Measurements from ENCODE around the gene HYLS1. TPM values are rescaled to one million over a fixed set of nuclear protein-coding genes. Genes with fewer than 3 reads are reported as not detected.
"Not testable (repeated sequence)": the region's sequence is repeated elsewhere in the genome, so short reads cannot be mapped to it uniquely, and the experiment has no call there.

Gene HYLS1
- total and polyA plus RNA-seq, 2 experiments from 2014 or later = 14.6 to 25.7 TPM

GRCh38 chr11:125846188-125846587 lies 41.3 kb upstream of the HYLS1 start:
- no peaks in the 10 kb centered on the region for H3K9me2 ChIP-seq (ENCODE audit: insufficient read depth)
- H3K79me2 ChIP-seq (replicated peaks; ENCODE audit: insufficient read depth) = no peaks in the 10 kb centered on the region
- DNase-seq (ENCODE audit: low spot score) = no peak
- H3K9me3 Mint-ChIP-seq = peaks cover 29% of the 10 kb centered on the region
- no peak overlapping the region for H3K27ac Mint-ChIP-seq
- no peaks in the 10 kb centered on the region for H3F3A ChIP-seq (replicated peaks; ENCODE audit: low read depth)
- H3K4me3 Mint-ChIP-seq = no peak overlapping the region
- peaks cover 4% of the 10 kb centered on the region; the same call in 1 of the 2 replicates for H3K36me3 ChIP-seq (ENCODE audit: insufficient read depth)
- H2AFZ ChIP-seq = no peak overlapping the region
- no peak overlapping the region for H3K4me3 ChIP-seq
- no peaks in the 10 kb centered on the region for H3K27me3 Mint-ChIP-seq (ENCODE audit: insufficient read depth, low read depth, poor library complexity)
- TF ChIP-seq CTCF (conservative IDR thresholded peaks at IDR 0.05; ENCODE audit: low read depth in 2 of 2) (no peak), CREB1 (CRISPR knock-in tag; IDR thresholded peaks at IDR 0.05; ENCODE audit: low read depth) (no peak), POLR2AphosphoS5 (IDR thresholded peaks at IDR 0.05; ENCODE audit: low read depth) (no peak)
- no peaks in the 10 kb centered on the region for H4K20me1 ChIP-seq (replicated peaks; ENCODE audit: insufficient read depth)
- ATAC-seq = no peak
- peaks cover 9% of the 10 kb centered on the region for H3K36me3 Mint-ChIP-seq (ENCODE audit: low read depth)
- H3K4me1 ChIP-seq (ENCODE audit: insufficient read depth) = peaks cover 5% of the 10 kb centered on the region; the same call in 1 of the 2 replicates
- no peak overlapping the region for H3K4me2 ChIP-seq
- peaks cover 11% of the 10 kb centered on the region; the same call in 2 of the 3 replicates for H3K4me1 Mint-ChIP-seq
- H3K27me3 ChIP-seq (ENCODE audit: insufficient read depth) = no peaks in the 10 kb centered on the region
- H3K27ac ChIP-seq (ENCODE audit: low read depth) = no peak overlapping the region

DNA sequence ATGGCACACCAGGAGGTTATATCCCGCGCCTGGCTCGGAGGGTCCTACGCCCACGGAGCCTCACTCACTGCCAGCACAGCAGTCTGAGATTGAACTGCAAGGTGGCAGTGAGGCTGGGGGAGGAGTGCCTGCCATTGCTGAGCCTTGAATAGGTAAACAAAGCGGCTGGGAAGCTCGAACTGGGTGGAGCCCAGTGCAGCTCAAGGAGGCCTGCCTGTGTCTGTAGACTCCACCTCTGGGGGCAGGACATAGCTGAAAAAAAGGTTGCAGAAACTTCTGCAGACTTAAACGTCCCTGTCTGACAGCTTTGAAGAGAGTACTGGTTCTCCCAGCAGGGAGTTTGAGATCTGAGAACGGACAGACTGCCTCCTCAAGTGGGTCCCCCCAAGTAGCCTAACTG lies 29.8 kb upstream of the HYLS1 start:
- not testable (repeated sequence) for H3F3A ChIP-seq (replicated peaks; ENCODE audit: low read depth); H3K9me2 ChIP-seq (ENCODE audit: insufficient read depth); H3K27me3 Mint-ChIP-seq (ENCODE audit: insufficient read depth, low read depth, poor library complexity); H3K27ac ChIP-seq (ENCODE audit: low read depth); H3K4me2 ChIP-seq; ATAC-seq; H3K27ac Mint-ChIP-seq; H3K36me3 ChIP-seq (ENCODE audit: insufficient read depth); H3K4me1 Mint-ChIP-seq; H3K4me3 ChIP-seq; H3K4me1 ChIP-seq (ENCODE audit: insufficient read depth); H2AFZ ChIP-seq; DNase-seq (ENCODE audit: low spot score); H3K27me3 ChIP-seq (ENCODE audit: insufficient read depth); H4K20me1 ChIP-seq (replicated peaks; ENCODE audit: insufficient read depth); H3K4me3 Mint-ChIP-seq; H3K79me2 ChIP-seq (replicated peaks; ENCODE audit: insufficient read depth)
- Mint-ChIP-seq H3K9me3 (peaks cover 71% of the 10 kb centered on the region), H3K36me3 (ENCODE audit: low read depth) (peaks cover 21% of the 10 kb centered on the region)

GRCh38 chr11:125862786-125863185 lies 24.7 kb upstream of the HYLS1 start:
- Mint-ChIP-seq H3K36me3 (ENCODE audit: low read depth) (peaks cover 17% of the 10 kb centered on the region; the same call in 2 of the 3 replicates), H3K9me3 (peaks cover 59% of the 10 kb centered on the region)
- not testable (repeated sequence) for ATAC-seq; H3K79me2 ChIP-seq (replicated peaks; ENCODE audit: insufficient read depth); H3K27me3 ChIP-seq (ENCODE audit: insufficient read depth); DNase-seq (ENCODE audit: low spot score); H3K27ac ChIP-seq (ENCODE audit: low read depth); H3K9me2 ChIP-seq (ENCODE audit: insufficient read depth); H3F3A ChIP-seq (replicated peaks; ENCODE audit: low read depth); H3K4me3 Mint-ChIP-seq; H3K27me3 Mint-ChIP-seq (ENCODE audit: insufficient read depth, low read depth, poor library complexity); H3K27ac Mint-ChIP-seq; H3K4me1 ChIP-seq (ENCODE audit: insufficient read depth); H4K20me1 ChIP-seq (replicated peaks; ENCODE audit: insufficient read depth); H3K4me3 ChIP-seq; H3K36me3 ChIP-seq (ENCODE audit: insufficient read depth); H3K4me2 ChIP-seq; H3K4me1 Mint-ChIP-seq; H2AFZ ChIP-seq

- H3K27me3 ChIP-seq (ENCODE audit: insufficient read depth); H3K36me3 ChIP-seq (ENCODE audit: insufficient read depth); H3K4me1 Mint-ChIP-seq; DNase-seq (ENCODE audit: low spot score); H3K27me3 Mint-ChIP-seq (ENCODE audit: insufficient read depth, low read depth, poor library complexity); H3K4me2 ChIP-seq; H3K27ac ChIP-seq (ENCODE audit: low read depth); H3K4me3 Mint-ChIP-seq; H3K79me2 ChIP-seq (replicated peaks; ENCODE audit: insufficient read depth); H3K9me2 ChIP-seq (ENCODE audit: insufficient read depth); H4K20me1 ChIP-seq (replicated peaks; ENCODE audit: insufficient read depth); H3K4me3 ChIP-seq; ATAC-seq; H2AFZ ChIP-seq; H3F3A ChIP-seq (replicated peaks; ENCODE audit: low read depth); H3K27ac Mint-ChIP-seq; H3K4me1 ChIP-seq (ENCODE audit: insufficient read depth): not testable (repeated sequence)
- H3K36me3 Mint-ChIP-seq (ENCODE audit: low read depth) = peaks cover 13% of the 10 kb centered on the region; the same call in 2 of the 3 replicates
- peaks cover 34% of the 10 kb centered on the region for H3K9me3 Mint-ChIP-seq
These were observed 22.1 kb upstream of the HYLS1 start for GRCh38 chr11:125865354-125865753.

All from GM23338 (cell line).